Stimulated activated naive CD8-positive, alpha-beta T cell treated with anti-CD3 and anti-CD28 coated beads, Interleukin-15, amount 100 ng/mL, for 72 hours (primary cell): Measurements from ENCODE around the gene NAV2.
A peak's percentile ranks its signal among the peaks of the same experiment; 100 is the strongest.
"Not testable (repeated sequence)": the region's sequence is repeated elsewhere in the genome, so short reads cannot be mapped to it uniquely, and the experiment has no call there.

ENCODE experiments used
- ATAC-seq: fragments of 150-1000 bp; cut with Tn5 transposase; 2 replicates; pipeline ENCODE4 v1.10.0; 2021; ENCODE audit warnings: mild to moderate bottlenecking, moderate library complexity
- DNase-seq, 2 donors: peaks; one replicate each; pipeline ENCODE4 v3.0.0; 2021 to 2022
- H3K27ac Mint-ChIP-seq, 2 donors: one replicate each; pipeline ENCODE4 v1.8.0; 2022; ENCODE audit warnings: mild to moderate bottlenecking in 2 of 2, mixed read lengths in 2 of 2, moderate library complexity in 2 of 2
- H3K27me3 Mint-ChIP-seq: one replicate; pipeline ENCODE4 v1.8.0; 2022; ENCODE audit warnings: mixed read lengths
- H3K4me1 Mint-ChIP-seq: one replicate; pipeline ENCODE4 v1.8.0; 2022; ENCODE audit warnings: mild to moderate bottlenecking, mixed read lengths
- H3K4me3 Mint-ChIP-seq, 2 donors: one replicate each; pipeline ENCODE4 v1.8.0; 2022; ENCODE audit warnings: mild to moderate bottlenecking in 2 of 2, mixed read lengths in 2 of 2, moderate library complexity in 1 of 2
- H3K9me3 Mint-ChIP-seq, 2 donors: one replicate each; pipeline ENCODE4 v1.8.0; 2022; ENCODE audit warnings: mixed read lengths in 2 of 2

Gene NAV2

GRCh38 chr11:20111871-20112270 lies 399.2 kb downstream of the NAV2 start:
- no peak overlapping the region for H3K4me3 Mint-ChIP-seq
- no peak overlapping the region for H3K27ac Mint-ChIP-seq
- H3K27me3 Mint-ChIP-seq = peaks cover 26% of the 10 kb centered on the region
- ATAC-seq (no peak), DNase-seq (no peak)
- peaks cover 14% of the 10 kb centered on the region for H3K4me1 Mint-ChIP-seq
- no peaks in the 10 kb centered on the region for H3K9me3 Mint-ChIP-seq

DNA sequence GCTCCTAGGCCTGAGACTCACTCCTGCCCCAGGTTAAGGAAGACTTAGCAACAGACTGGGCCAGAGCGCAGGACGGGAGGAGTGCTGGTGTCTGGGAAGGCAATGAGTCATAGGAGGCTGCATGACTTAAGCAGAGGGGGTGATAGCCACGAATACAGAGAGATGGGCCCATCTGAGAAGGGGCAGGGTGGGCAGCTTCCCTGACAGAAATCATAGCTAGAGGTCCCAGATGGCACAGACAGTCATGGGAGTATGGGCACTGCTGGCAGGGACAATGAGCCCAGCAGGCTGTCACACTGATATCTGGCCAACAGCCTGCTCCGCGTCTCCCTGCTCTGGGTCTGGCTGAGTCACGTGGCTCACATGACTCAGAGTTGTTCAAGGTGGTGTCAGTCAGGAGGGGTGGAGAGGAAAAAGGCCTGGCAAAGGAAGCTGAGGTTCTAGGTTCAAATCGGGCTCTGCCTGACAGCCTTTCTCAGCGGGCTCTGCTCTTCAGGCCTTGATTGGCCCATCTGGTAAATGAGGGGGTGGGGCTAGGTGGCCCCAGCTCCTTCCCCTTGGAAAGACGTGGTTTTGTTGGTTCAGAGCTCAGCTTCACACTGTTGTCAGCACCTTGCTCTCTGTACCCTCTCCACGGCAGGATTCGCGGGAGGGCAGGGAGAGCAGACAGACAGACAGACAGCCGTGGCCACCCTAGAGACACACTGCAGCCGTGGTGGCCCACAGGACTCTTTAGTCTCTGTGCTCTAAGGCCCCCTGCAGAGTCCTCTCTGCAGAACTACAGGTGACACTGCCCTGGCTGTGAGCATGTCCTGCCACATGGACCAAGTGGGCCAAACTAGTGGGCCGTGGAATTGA lies 399.9 kb downstream of the NAV2 start:
- DNase-seq (no peak), ATAC-seq (peak; percentile 44)
- Mint-ChIP-seq H3K4me3 (peak overlapping the region in 1 of 2 donors; percentile 43), H3K4me1 (peaks cover 14% of the 10 kb centered on the region), H3K27me3 (peaks cover 24% of the 10 kb centered on the region), H3K27ac (no peak overlapping the region), H3K9me3 (no peaks in the 10 kb centered on the region)

- peaks cover 21% of the 10 kb centered on the region for H3K27me3 Mint-ChIP-seq
- peaks cover 14% of the 10 kb centered on the region for H3K4me1 Mint-ChIP-seq
- H3K27ac Mint-ChIP-seq = no peak overlapping the region
- DNase-seq (no peak), ATAC-seq (no peak)
- H3K4me3 Mint-ChIP-seq = no peak overlapping the region
- no peaks in the 10 kb centered on the region for H3K9me3 Mint-ChIP-seq
Measured at GRCh38 chr11:20113149-20113438, 400.5 kb downstream of the NAV2 start.

DNA sequence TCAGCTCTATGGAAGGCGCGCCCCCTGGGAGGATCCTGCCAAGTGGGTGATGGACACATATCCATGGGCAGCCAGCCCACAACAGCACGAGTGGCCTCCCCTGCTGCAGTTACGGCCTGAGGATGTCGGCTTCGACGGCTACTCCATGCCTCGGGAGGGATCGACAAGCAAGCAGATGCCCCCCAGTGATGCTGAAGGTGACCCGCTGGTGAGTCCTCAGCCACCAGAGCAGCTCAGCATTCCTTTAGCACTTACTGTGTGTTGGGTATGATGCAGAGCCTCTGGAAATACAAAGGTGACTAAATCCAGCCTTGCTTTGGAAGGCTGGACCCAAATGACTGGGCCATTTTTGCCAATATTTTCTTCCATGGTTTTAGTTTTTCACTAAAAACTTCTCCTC lies 402.0 kb downstream of the NAV2 start:
- Mint-ChIP-seq H3K4me3 (no peak overlapping the region), H3K9me3 (no peaks in the 10 kb centered on the region), H3K27ac (no peak overlapping the region), H3K27me3 (peaks cover 35% of the 10 kb centered on the region), H3K4me1 (peaks cover 14% of the 10 kb centered on the region)
- DNase-seq (no peak), ATAC-seq (no peak)

- H3K4me1 Mint-ChIP-seq = peaks cover 9% of the 10 kb centered on the region
- H3K4me3 Mint-ChIP-seq = no peak overlapping the region
- ATAC-seq = no peak
- no peak for DNase-seq
- no peaks in the 10 kb centered on the region for H3K9me3 Mint-ChIP-seq
- no peak overlapping the region for H3K27ac Mint-ChIP-seq
- H3K27me3 Mint-ChIP-seq = peaks cover 37% of the 10 kb centered on the region
Measured at GRCh38 chr11:20116825-20117224, 404.2 kb downstream of the NAV2 start.

- Mint-ChIP-seq H3K27me3 (peaks cover 37% of the 10 kb centered on the region), H3K9me3 (no peaks in the 10 kb centered on the region), H3K4me3 (no peak overlapping the region), H3K27ac (no peak overlapping the region), H3K4me1 (peaks cover 6% of the 10 kb centered on the region)
- ATAC-seq (no peak), DNase-seq (no peak)
Measured at GRCh38 chr11:20117291-20117690, 404.7 kb downstream of the NAV2 start.

DNA sequence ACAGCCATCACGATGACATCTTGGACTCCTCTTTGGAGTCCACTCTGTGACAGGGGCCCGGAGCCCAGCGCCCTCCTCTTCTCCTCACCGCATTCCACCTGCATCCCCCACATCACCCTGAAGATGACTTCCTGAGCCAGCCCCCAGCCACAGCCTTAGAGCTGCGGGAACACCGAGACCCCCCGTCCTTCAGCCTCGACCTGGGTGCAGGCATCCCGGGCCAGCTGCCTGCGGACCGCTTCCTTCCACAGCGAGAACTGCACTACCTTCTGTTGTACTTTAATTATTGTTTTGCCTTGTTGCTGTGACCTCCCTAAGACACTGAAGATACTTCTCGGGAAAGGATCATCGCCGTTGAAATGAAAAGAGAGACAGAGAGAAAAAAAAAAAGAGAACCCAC lies 405.6 kb downstream of the NAV2 start:
- Mint-ChIP-seq H3K4me1 (no peaks in the 10 kb centered on the region), H3K27me3 (peaks cover 30% of the 10 kb centered on the region), H3K9me3 (no peaks in the 10 kb centered on the region), H3K4me3 (no peak overlapping the region), H3K27ac (peak overlapping the region in 1 of 2 donors; percentile 7)
- ATAC-seq (no peak), DNase-seq (no peak)

DNA sequence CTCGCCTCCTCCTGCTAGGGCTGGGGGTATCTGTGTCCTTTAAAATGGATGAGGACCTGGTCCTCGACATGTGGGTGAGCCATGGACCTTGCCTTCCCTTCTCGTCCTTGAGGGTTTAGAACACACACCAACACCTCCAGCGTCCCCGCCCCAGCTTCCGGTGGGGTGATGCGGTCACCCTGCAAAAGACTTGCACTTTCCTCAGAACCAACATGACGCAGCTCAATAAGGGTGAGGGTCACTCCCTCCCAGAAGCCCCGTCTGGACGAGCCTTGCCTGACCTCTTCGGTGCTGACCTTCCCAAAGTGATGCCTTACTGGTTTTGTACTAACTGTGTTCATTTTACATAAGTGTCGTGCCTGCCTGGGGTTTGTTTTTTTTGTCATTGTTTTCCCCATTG lies 406.7 kb downstream of the NAV2 start:
- no peaks in the 10 kb centered on the region for H3K4me1 Mint-ChIP-seq
- no peaks in the 10 kb centered on the region for H3K9me3 Mint-ChIP-seq
- H3K4me3 Mint-ChIP-seq = no peak overlapping the region
- no peak overlapping the region for H3K27ac Mint-ChIP-seq
- ATAC-seq (no peak), DNase-seq (no peak)
- H3K27me3 Mint-ChIP-seq = peaks cover 30% of the 10 kb centered on the region

DNA sequence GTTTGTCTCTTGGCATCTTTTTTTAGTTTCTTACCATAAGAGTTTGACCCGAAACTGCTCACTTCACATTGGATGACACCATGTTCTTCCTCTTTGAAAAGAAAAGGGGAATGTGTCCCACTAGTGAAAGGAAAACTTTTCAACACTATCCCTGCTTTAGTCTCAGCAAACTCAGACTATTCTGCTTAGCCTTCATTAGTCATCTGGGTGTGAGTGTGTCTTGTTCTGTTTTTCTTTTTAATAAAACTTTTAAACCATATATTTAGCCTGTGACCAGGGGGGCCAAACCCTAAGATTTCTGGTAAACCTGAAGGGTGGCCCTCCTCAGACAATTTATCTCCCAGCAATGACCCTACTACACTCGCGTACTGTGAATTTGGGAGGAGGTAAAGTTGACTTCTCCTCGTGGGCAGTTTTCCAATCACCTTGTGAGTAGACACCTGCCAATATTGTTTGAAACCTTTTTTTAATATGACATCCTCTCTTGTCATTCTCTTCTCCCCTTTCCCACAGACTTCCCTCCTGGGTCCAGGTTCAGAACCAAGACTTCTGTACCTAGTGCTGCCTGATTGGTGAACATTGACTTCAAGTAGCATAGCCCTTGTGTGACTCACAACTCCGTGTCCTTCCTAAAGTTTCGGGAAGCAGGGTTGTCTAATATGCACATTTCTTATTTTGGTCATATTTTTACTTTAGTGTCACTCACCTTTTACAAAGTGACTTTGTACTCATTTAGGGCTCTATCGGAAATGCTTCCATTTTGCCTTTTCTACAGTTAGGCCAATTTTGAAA lies 407.7 kb downstream of the NAV2 start:
- Mint-ChIP-seq H3K4me1 (no peaks in the 10 kb centered on the region), H3K9me3 (no peaks in the 10 kb centered on the region), H3K27me3 (peaks cover 30% of the 10 kb centered on the region), H3K4me3 (no peak overlapping the region), H3K27ac (no peak overlapping the region)
- ATAC-seq = no peak
- no peak for DNase-seq

- Mint-ChIP-seq H3K4me3 (no peak overlapping the region), H3K4me1 (no peaks in the 10 kb centered on the region), H3K27ac (no peak overlapping the region), H3K9me3 (no peaks in the 10 kb centered on the region), H3K27me3 (peaks cover 30% of the 10 kb centered on the region)
- ATAC-seq (no peak), DNase-seq (no peak)
Measured at GRCh38 chr11:20122131-20122530, 409.5 kb downstream of the NAV2 start.

DNA sequence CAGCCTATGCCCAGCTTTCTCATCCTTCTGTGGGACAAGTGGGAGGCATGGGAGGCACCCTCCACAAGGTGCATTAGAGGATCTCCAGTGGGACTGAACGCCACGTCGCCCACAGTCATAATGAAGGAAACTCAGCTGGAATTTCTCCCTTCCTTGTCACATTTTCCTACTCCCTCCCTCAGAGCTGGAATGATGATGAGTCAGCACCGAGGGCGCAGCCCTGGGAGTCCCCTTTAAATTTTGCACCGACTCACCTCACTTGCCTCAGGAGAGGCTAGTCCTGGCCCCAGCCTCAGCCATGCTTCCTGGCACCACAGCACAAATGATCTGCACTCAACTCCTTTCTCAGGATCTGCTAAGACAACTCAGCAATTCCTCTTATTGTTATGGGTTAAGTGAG lies 413.3 kb downstream of the NAV2 start:
- no peak overlapping the region for H3K27ac Mint-ChIP-seq

DNA sequence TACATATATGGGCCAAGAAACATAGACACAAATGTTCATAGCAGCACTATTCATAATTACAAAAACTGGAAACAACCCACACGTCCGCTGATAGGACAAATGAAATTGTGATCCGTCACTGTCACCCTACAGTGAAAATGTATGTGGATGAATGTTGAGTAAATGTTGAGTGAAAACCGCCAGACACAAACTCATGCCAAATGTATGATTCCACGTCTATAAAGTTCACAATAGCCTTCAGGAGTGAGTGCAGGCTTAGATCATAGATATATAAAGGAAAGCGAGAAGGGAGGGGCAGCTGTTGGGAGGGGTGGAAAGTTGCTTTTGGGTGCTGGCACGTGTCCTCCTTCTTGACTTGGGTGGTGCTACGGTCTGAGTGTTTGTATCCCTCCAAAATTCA lies 414.1 kb downstream of the NAV2 start:
- DNase-seq (no peak), ATAC-seq (no peak)
- Mint-ChIP-seq H3K27ac (no peak overlapping the region), H3K27me3 (peaks cover 31% of the 10 kb centered on the region), H3K4me3 (no peak overlapping the region), H3K4me1 (peaks cover 3% of the 10 kb centered on the region), H3K9me3 (no peaks in the 10 kb centered on the region)

More for the DNA sequence above, 413.3 kb downstream of the NAV2 start:
- H3K4me1 Mint-ChIP-seq = no peaks in the 10 kb centered on the region
- H3K9me3 Mint-ChIP-seq = no peaks in the 10 kb centered on the region
- ATAC-seq = no peak
- peaks cover 28% of the 10 kb centered on the region for H3K27me3 Mint-ChIP-seq
- DNase-seq = no peak
- no peak overlapping the region for H3K4me3 Mint-ChIP-seq

DNA sequence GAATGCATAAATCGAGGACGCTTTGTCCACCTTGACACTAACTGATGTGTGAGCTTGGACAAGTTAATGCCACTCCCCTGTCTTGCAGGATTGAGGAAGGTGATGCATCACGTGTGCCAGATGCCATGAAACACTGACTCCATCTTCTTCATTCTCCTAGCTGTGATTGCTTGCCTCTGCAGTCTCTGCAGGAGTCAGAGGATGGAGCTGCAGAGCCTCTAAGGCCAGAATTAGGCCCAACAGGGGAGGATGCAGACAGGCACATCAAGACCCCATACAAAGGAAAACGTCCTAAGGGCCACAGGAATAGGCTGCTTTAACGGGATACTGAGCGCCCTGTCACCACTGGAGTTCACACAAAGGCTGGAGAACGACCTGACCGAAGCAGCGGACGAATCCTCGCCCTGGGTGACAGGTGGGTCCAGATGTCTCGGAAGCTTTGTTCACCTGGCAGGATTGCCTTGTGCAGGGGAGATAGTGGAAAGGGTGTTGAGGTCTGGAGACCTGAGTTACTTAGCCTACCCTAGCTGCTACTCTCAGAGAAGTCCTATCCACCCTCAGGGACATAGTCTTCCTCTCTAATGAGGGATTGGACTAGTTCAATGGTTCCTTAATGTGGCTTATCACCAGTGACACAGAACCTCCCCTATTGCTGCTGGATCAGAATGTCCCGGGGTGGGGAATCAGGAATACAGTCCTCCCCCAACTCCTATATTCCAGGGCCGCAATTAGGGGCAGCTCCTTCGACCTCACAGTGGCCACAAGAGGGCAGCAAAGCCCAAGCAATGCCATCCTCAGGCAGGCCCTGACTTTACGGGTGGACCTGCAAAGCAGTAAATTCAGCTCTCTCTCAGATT lies 415.3 kb downstream of the NAV2 start:
- Mint-ChIP-seq H3K4me1 (peaks cover 12% of the 10 kb centered on the region), H3K4me3 (no peak overlapping the region), H3K9me3 (no peaks in the 10 kb centered on the region), H3K27ac (peak overlapping the region in 1 of 2 donors; percentile 27), H3K27me3 (peaks cover 36% of the 10 kb centered on the region)
- ATAC-seq (peak; percentile 80), DNase-seq (peak; percentile 69 to 73)

DNA sequence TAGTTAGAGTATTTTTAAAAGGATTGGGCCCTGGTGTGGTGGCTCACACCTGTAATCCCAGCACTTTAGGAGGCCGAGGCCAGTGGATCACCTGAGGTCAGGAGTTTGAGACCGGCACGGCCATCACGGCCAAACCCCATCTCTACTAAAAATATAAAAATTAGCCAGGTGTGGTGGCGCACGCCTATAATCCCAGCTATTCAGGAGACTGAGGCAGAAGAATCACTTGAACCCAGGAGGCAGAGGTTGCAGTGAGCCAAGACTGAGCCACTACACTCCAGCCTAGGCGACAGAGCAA lies 415.8 kb downstream of the NAV2 start:
- H3K27ac Mint-ChIP-seq, DNase-seq, H3K9me3 Mint-ChIP-seq, H3K4me3 Mint-ChIP-seq, ATAC-seq: not testable (repeated sequence)
- H3K27me3 Mint-ChIP-seq = peaks cover 40% of the 10 kb centered on the region
- H3K4me1 Mint-ChIP-seq = peaks cover 12% of the 10 kb centered on the region

DNA sequence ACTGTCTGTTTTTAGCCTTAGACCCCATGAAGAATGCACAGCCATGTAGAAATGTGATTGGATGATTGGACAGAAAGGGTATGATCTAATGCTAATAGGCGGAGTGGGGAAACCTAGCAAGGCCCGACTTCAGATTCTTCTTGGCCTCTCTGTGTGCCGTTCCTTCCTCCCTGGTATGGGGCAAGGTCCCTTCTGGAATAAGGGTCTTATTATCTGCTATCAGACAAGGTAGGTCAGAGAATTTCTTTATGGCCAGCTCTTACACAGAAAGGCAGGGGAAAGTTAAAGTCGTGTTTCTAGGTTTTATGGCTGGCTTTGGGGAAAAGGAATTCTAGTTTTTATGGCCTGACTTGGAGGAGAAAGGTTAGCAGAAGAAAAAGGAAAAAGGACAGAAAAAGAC lies 417.0 kb downstream of the NAV2 start:
- DNase-seq = no peak
- Mint-ChIP-seq H3K9me3 (no peaks in the 10 kb centered on the region), H3K27ac (no peak overlapping the region), H3K4me1 (peaks cover 12% of the 10 kb centered on the region), H3K27me3 (peaks cover 52% of the 10 kb centered on the region), H3K4me3 (no peak overlapping the region)
- no peak for ATAC-seq
